ENCODE measurements around the gene CEP78.

The CEP78 gene

GRCh38 chr9:78324682-78325081 lies 88.8 kb downstream of the CEP78 start:
- DNase-seq: no peak
- Histone ChIP-seq H2BK120ac (ENCODE audit: low read depth, low read length) (no peak overlapping the region), H3K4me2 (ENCODE audit: low read length, poor library complexity, severe bottlenecking) (no peak overlapping the region), H2BK12ac (ENCODE audit: low read length in 2 of 2) (no peak overlapping the region), H4K91ac (ENCODE audit: low read length) (no peak overlapping the region), H3K4me1 (ENCODE audit: control insufficient read depth, insufficient read depth, low read depth, low read length) (peaks cover 3% of the 10 kb centered on the region), H3K27me3 (ENCODE audit: control insufficient read depth in 1 of 2, insufficient read depth in 1 of 2, low read length in 2 of 2) (no peaks in the 10 kb centered on the region), H3K4ac (ENCODE audit: low read depth in 1 of 2, low read length in 2 of 2) (no peak overlapping the region), H2BK5ac (ENCODE audit: low read depth, low read length, poor library complexity, severe bottlenecking) (no peak overlapping the region), H3K9ac (ENCODE audit: low read length) (no peak overlapping the region), H3K36me3 (ENCODE audit: control insufficient read depth in 1 of 2, insufficient read depth in 2 of 2, low read depth in 1 of 2, low read length in 2 of 2) (peaks cover 0 to 32% of the 10 kb centered on the region in 2 experiments), H3K27ac (ENCODE audit: low read length, poor library complexity, severe bottlenecking) (no peak overlapping the region), H3K9me3 (ENCODE audit: control insufficient read depth, low read length) (no peaks in the 10 kb centered on the region), H4K8ac (ENCODE audit: low read length) (no peak overlapping the region), H3K23ac (ENCODE audit: low read length in 2 of 2) (no peak overlapping the region), H3K4me3 (ENCODE audit: insufficient read depth in 1 of 2, low read depth in 1 of 2, low read length in 2 of 2) (no peak overlapping the region), H3K18ac (ENCODE audit: low read depth in 1 of 2, low read length in 2 of 2) (no peak overlapping the region), H2AFZ (ENCODE audit: low read depth, low read length) (no peak overlapping the region), H3K79me1 (replicated peaks; ENCODE audit: low read length, poor library complexity, severe bottlenecking) (peaks cover 16% of the 10 kb centered on the region), H2BK15ac (ENCODE audit: low read depth, poor library complexity, severe bottlenecking) (no peak overlapping the region), H3K14ac (ENCODE audit: low read length in 2 of 2) (no peak overlapping the region), H2AK5ac (ENCODE audit: low read length, severe bottlenecking) (no peak overlapping the region)
- WGBS: 96% methylated on average over 8 of the region's 8 CpGs

GRCh38 chr9:78325343-78325742 lies 89.5 kb downstream of the CEP78 start:
- no peak overlapping the region for H2AK5ac ChIP-seq (ENCODE audit: low read length, severe bottlenecking)
- DNase-seq: peak; percentile 65
- H3K27me3 ChIP-seq (ENCODE audit: control insufficient read depth in 1 of 2, insufficient read depth in 1 of 2, low read length in 2 of 2): no peaks in the 10 kb centered on the region
- peak overlapping the region in 1 of 2 experiments; percentile 18 for H3K14ac ChIP-seq (ENCODE audit: low read length in 2 of 2)
- H2BK15ac ChIP-seq (ENCODE audit: low read depth, poor library complexity, severe bottlenecking): no peak overlapping the region
- 17% methylated on average over 4 of the region's 6 CpGs for WGBS
- no peak overlapping the region for H2AFZ ChIP-seq (ENCODE audit: low read depth, low read length)
- H3K18ac ChIP-seq (ENCODE audit: low read depth in 1 of 2, low read length in 2 of 2): peak overlapping the region in 1 of 2 experiments; percentile 70
- peak overlapping the region; percentile 19 for H4K8ac ChIP-seq (ENCODE audit: low read length)
- H2BK120ac ChIP-seq (ENCODE audit: low read depth, low read length): no peak overlapping the region
- H3K9ac ChIP-seq (ENCODE audit: low read length): no peak overlapping the region
- peak overlapping the region; percentile 7 for H3K4me2 ChIP-seq (ENCODE audit: low read length, poor library complexity, severe bottlenecking)
- no peak overlapping the region for H3K23ac ChIP-seq (ENCODE audit: low read length in 2 of 2)
- H2BK5ac ChIP-seq (ENCODE audit: low read depth, low read length, poor library complexity, severe bottlenecking): no peak overlapping the region
- H3K4ac ChIP-seq (ENCODE audit: low read depth in 1 of 2, low read length in 2 of 2): no peak overlapping the region
- H3K4me1 ChIP-seq (ENCODE audit: control insufficient read depth, insufficient read depth, low read depth, low read length): peaks cover 3% of the 10 kb centered on the region
- H3K36me3 ChIP-seq (ENCODE audit: control insufficient read depth in 1 of 2, insufficient read depth in 2 of 2, low read depth in 1 of 2, low read length in 2 of 2): peaks cover 0 to 29% of the 10 kb centered on the region in 2 experiments
- H3K9me3 ChIP-seq (ENCODE audit: control insufficient read depth, low read length): no peaks in the 10 kb centered on the region
- H3K4me3 ChIP-seq (ENCODE audit: insufficient read depth in 1 of 2, low read depth in 1 of 2, low read length in 2 of 2): no peak overlapping the region
- H3K79me1 ChIP-seq (replicated peaks; ENCODE audit: low read length, poor library complexity, severe bottlenecking): peaks cover 16% of the 10 kb centered on the region
- H4K91ac ChIP-seq (ENCODE audit: low read length): no peak overlapping the region
- H2BK12ac ChIP-seq (ENCODE audit: low read length in 2 of 2): no peak overlapping the region
- H3K27ac ChIP-seq (ENCODE audit: low read length, poor library complexity, severe bottlenecking): no peak overlapping the region

DNA sequence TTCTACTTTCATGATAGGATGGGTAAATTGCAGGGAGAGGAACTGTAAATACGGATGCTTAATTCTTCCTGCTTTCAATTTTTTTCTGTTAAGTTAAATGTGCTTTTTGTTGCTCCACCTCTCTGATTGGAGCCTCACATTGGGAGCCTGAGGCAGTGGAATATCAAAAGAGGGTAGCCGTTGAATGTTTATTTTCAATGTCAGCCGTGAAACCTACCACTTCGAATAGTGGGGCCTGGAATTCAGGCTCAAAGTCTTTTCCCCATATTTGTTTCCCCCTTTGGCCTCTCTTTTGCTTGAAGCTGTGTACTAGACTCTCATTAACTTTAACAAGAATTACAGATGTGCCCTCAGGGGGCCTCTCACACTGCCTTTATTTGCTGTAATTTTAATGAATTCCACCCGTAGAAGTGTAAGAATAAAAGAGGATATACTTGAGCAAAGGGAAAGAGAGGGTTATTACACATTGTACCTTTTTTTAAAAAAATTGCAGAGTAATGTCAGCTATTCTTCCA lies 90.0 kb downstream of the CEP78 start:
- Histone ChIP-seq H3K4me1 (ENCODE audit: control insufficient read depth, insufficient read depth, low read depth, low read length) (peaks cover 3% of the 10 kb centered on the region), H3K4me3 (ENCODE audit: insufficient read depth in 1 of 2, low read depth in 1 of 2, low read length in 2 of 2) (no peak overlapping the region), H3K23ac (ENCODE audit: low read length in 2 of 2) (no peak overlapping the region), H3K79me1 (replicated peaks; ENCODE audit: low read length, poor library complexity, severe bottlenecking) (peaks cover 16% of the 10 kb centered on the region), H2BK120ac (ENCODE audit: low read depth, low read length) (no peak overlapping the region), H3K4ac (ENCODE audit: low read depth in 1 of 2, low read length in 2 of 2) (no peak overlapping the region), H4K8ac (ENCODE audit: low read length) (no peak overlapping the region), H3K36me3 (ENCODE audit: control insufficient read depth in 1 of 2, insufficient read depth in 2 of 2, low read depth in 1 of 2, low read length in 2 of 2) (peaks cover 0 to 28% of the 10 kb centered on the region in 2 experiments), H2BK5ac (ENCODE audit: low read depth, low read length, poor library complexity, severe bottlenecking) (no peak overlapping the region), H4K91ac (ENCODE audit: low read length) (no peak overlapping the region), H2AK5ac (ENCODE audit: low read length, severe bottlenecking) (no peak overlapping the region), H3K9ac (ENCODE audit: low read length) (no peak overlapping the region), H3K9me3 (ENCODE audit: control insufficient read depth, low read length) (no peaks in the 10 kb centered on the region), H3K27me3 (ENCODE audit: control insufficient read depth in 1 of 2, insufficient read depth in 1 of 2, low read length in 2 of 2) (no peaks in the 10 kb centered on the region), H2BK12ac (ENCODE audit: low read length in 2 of 2) (no peak overlapping the region), H2AFZ (ENCODE audit: low read depth, low read length) (no peak overlapping the region), H3K14ac (ENCODE audit: low read length in 2 of 2) (no peak overlapping the region), H3K27ac (ENCODE audit: low read length, poor library complexity, severe bottlenecking) (no peak overlapping the region), H3K18ac (ENCODE audit: low read depth in 1 of 2, low read length in 2 of 2) (no peak overlapping the region), H2BK15ac (ENCODE audit: low read depth, poor library complexity, severe bottlenecking) (no peak overlapping the region), H3K4me2 (ENCODE audit: low read length, poor library complexity, severe bottlenecking) (no peak overlapping the region)
- DNase-seq: no peak
- 48% methylated on average over 4 of the region's 5 CpGs for WGBS

DNA sequence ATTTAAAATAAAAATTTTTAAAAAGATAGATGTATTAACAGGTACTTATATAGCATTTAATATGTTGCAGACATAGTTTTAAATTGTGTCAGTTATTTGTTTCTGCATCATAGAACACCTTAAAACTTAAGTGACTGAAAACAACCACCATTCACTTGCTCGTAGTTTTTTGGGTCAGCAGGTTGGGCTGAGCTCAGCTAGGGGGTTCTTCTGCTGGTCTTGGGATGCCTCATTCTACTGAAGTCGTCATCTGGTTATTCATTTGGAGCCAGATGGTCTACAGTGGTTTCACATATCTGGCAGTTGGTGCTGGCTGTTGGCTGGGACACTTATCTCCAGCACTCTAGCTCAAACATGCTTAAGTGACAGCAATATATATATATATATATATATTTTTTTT lies 90.7 kb downstream of the CEP78 start:
- no peak overlapping the region for H3K9ac ChIP-seq (ENCODE audit: low read length)
- no peaks in the 10 kb centered on the region for H3K9me3 ChIP-seq (ENCODE audit: control insufficient read depth, low read length)
- no peak overlapping the region for H2BK5ac ChIP-seq (ENCODE audit: low read depth, low read length, poor library complexity, severe bottlenecking)
- H3K4me3 ChIP-seq (ENCODE audit: insufficient read depth in 1 of 2, low read depth in 1 of 2, low read length in 2 of 2): no peak overlapping the region
- H3K14ac ChIP-seq (ENCODE audit: low read length in 2 of 2): no peak overlapping the region
- peaks cover 14% of the 10 kb centered on the region for H3K79me1 ChIP-seq (replicated peaks; ENCODE audit: low read length, poor library complexity, severe bottlenecking)
- H3K27ac ChIP-seq (ENCODE audit: low read length, poor library complexity, severe bottlenecking): no peak overlapping the region
- H4K8ac ChIP-seq (ENCODE audit: low read length): no peak overlapping the region
- 100% methylated on average over 1 of the region's 2 CpGs for WGBS
- no peak for DNase-seq
- H3K36me3 ChIP-seq (ENCODE audit: control insufficient read depth in 1 of 2, insufficient read depth in 2 of 2, low read depth in 1 of 2, low read length in 2 of 2): peaks cover 0 to 22% of the 10 kb centered on the region in 2 experiments
- no peak overlapping the region for H3K4ac ChIP-seq (ENCODE audit: low read depth in 1 of 2, low read length in 2 of 2)
- no peak overlapping the region for H2BK15ac ChIP-seq (ENCODE audit: low read depth, poor library complexity, severe bottlenecking)
- no peak overlapping the region for H4K91ac ChIP-seq (ENCODE audit: low read length)
- no peak overlapping the region for H2BK12ac ChIP-seq (ENCODE audit: low read length in 2 of 2)
- H3K23ac ChIP-seq (ENCODE audit: low read length in 2 of 2): no peak overlapping the region
- no peak overlapping the region for H2AFZ ChIP-seq (ENCODE audit: low read depth, low read length)
- H3K4me1 ChIP-seq (ENCODE audit: control insufficient read depth, insufficient read depth, low read depth, low read length): peaks cover 3% of the 10 kb centered on the region
- H2BK120ac ChIP-seq (ENCODE audit: low read depth, low read length): no peak overlapping the region
- H2AK5ac ChIP-seq (ENCODE audit: low read length, severe bottlenecking): no peak overlapping the region
- H3K27me3 ChIP-seq (ENCODE audit: control insufficient read depth in 1 of 2, insufficient read depth in 1 of 2, low read length in 2 of 2): no peaks in the 10 kb centered on the region
- H3K4me2 ChIP-seq (ENCODE audit: low read length, poor library complexity, severe bottlenecking): no peak overlapping the region
- no peak overlapping the region for H3K18ac ChIP-seq (ENCODE audit: low read depth in 1 of 2, low read length in 2 of 2)
